ENCODE data around the gene COP1. TPM values are rescaled to one million over a fixed set of nuclear protein-coding genes. Genes with fewer than 3 reads are reported as not detected.
"Not testable (repeated sequence)": the region's sequence is repeated elsewhere in the genome, so short reads cannot be mapped to it uniquely, and the experiment has no call there.

The COP1 gene
- total RNA-seq, 4 donors from 2014 or later: 84.6 to 125 (median 106) TPM

DNA sequence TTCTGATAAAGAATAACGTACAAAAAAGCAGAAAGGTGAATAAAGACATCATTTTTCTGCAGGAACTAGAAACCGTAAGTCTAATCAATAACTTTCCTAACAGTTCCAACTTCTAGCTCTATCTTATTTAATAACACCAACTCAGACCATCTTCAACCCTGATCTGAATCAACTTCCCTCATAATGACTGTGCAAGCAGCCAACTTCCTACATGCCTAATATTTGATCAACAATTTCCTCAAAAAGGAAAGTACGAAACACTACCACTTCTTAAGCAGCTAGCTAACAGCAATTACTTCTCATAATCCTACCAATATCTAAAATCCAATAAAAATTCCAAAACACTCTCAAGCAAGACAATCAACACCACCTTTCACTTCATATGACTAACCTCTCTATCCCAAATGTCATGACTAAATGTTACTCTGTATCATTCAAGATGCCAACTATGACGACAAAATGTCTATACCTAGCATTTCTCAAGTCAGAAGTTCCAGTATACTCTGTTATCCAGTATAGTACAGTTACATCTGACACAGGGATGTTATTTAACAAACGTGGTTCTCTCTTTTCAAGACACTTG, 1.7 kb downstream of the COP1 start:
- Histone ChIP-seq H3K27me3 (no peaks in the 10 kb centered on the region), H3K36me3 (no peaks in the 10 kb centered on the region), H3K4me3 (peak overlapping the region; percentile 53 to 97 (median 88)), H3K9me3 (no peaks in the 10 kb centered on the region), H3K4me1 (peaks cover 0 to 36% (median 9%) of the 10 kb centered on the region in 4 donors), H3K27ac (peak overlapping the region; percentile 22 to 98 (median 93))
- no peak for DNase-seq
- TF ChIP-seq, protein P1, sequence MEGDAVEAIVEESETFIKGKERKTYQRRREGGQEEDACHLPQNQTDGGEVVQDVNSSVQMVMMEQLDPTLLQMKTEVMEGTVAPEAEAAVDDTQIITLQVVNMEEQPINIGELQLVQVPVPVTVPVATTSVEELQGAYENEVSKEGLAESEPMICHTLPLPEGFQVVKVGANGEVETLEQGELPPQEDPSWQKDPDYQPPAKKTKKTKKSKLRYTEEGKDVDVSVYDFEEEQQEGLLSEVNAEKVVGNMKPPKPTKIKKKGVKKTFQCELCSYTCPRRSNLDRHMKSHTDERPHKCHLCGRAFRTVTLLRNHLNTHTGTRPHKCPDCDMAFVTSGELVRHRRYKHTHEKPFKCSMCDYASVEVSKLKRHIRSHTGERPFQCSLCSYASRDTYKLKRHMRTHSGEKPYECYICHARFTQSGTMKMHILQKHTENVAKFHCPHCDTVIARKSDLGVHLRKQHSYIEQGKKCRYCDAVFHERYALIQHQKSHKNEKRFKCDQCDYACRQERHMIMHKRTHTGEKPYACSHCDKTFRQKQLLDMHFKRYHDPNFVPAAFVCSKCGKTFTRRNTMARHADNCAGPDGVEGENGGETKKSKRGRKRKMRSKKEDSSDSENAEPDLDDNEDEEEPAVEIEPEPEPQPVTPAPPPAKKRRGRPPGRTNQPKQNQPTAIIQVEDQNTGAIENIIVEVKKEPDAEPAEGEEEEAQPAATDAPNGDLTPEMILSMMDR (IDR thresholded peaks at IDR 0.05): no peak
- TF ChIP-seq POLR2A (IDR thresholded peaks at IDR 0.05): no peak

DNA sequence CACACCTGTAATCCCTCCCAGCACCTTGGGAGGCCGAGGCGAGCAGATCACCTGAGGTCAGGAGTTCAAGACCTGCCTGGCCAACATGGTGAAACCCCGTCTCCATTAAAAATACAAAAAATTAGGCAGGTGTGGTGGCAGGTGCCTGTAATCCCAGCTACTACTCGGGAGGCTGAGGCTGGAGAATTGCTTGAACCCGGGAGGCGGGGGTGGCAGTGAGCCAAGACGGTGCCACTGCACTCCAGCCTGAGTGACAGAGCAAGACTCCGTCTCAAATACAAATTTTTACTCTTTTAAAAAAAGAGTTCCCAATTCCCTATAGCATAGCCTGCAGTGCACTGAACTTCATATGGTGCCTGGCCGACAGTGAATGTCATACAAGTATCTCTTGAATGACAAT, 2.4 kb downstream of the COP1 start:
- not testable (repeated sequence) for DNase-seq, H3K9me3 ChIP-seq, H3K27me3 ChIP-seq, H3K27ac ChIP-seq, H3K36me3 ChIP-seq
- Histone ChIP-seq H3K4me1 (peaks cover 0 to 36% (median 9%) of the 10 kb centered on the region in 4 donors), H3K4me3 (peak overlapping the region in 2 of 4 donors; percentile 91 to 97)

DNA sequence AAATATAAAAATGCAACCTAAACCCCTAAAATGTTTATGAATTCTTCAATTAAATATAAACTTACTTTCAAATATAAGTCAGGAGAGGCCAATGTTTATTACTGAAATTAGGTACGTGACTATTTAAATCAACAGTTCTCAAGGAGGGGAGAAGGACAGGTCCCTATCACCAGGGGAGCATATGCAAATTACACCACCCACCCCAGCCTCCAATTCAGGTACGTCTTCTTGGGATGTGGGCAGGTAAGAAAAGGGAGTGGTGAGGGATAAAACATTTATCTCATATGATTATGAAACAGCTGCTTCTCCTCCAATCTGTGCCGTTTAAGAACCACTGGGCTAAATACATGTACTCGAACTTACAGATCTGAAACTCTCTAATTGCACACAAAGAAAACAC, 3.4 kb downstream of the COP1 start:
- H3K36me3 ChIP-seq: no peaks in the 10 kb centered on the region
- H3K27me3 ChIP-seq: no peaks in the 10 kb centered on the region
- no peak for DNase-seq
- no peak for TF ChIP-seq POLR2A (IDR thresholded peaks at IDR 0.05)
- TF ChIP-seq, protein P1 (IDR thresholded peaks at IDR 0.05): no peak
- peaks cover 0 to 36% (median 9%) of the 10 kb centered on the region in 4 donors for H3K4me1 ChIP-seq
- H3K9me3 ChIP-seq: no peaks in the 10 kb centered on the region
- H3K4me3 ChIP-seq: no peak overlapping the region
- no peak overlapping the region for H3K27ac ChIP-seq

DNA sequence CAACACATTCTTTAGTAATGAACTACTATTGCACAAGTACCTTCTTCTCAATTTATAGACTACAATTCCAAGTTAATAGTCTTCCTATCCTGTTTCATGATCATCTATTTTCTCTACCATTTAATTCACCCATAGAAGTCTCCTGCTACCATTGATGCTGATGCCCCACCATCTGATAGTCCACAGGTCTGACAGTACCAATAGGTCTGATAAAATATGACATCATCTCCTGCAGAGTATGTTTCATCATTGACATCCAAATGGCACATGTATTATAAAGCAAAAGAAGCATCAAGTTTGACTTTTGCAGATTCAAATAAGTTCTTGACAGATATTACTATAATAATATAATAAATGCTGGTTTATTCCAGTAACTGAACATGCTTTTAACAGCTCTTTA, 5.5 kb downstream of the COP1 start:
- Histone ChIP-seq H3K36me3 (no peaks in the 10 kb centered on the region), H3K9me3 (no peaks in the 10 kb centered on the region), H3K4me3 (no peak overlapping the region), H3K4me1 (peaks cover 0 to 32% (median 9%) of the 10 kb centered on the region in 4 donors), H3K27ac (no peak overlapping the region), H3K27me3 (no peaks in the 10 kb centered on the region)
- no peak for DNase-seq
- no peak for TF ChIP-seq POLR2A (IDR thresholded peaks at IDR 0.05)
- TF ChIP-seq, protein P1 (IDR thresholded peaks at IDR 0.05): no peak

DNA sequence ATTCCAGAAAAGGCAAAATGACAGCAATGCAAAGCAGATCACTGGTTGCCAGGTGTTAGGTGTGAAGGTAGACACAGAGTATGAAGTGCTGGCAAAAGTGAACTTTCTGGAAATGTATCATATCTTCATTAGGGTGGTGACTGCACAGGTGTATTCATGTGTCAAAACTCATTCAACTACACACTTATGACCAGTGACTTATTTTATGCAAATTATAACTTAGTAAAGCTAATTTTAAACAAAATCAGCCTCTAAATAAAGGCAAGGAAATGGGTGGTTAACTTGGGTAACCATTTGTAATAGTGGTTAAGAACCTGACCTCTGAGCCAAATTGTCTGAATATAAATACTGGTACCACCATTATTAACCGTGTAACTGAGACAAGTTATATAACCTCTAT, 7.4 kb downstream of the COP1 start:
- H3K4me1 ChIP-seq: peaks cover 0 to 21% (median 6%) of the 10 kb centered on the region in 4 donors
- H3K27me3 ChIP-seq: no peaks in the 10 kb centered on the region
- TF ChIP-seq POLR2A (IDR thresholded peaks at IDR 0.05): no peak
- TF ChIP-seq, protein P1 (IDR thresholded peaks at IDR 0.05): no peak
- H3K27ac ChIP-seq: no peak overlapping the region
- DNase-seq: no peak
- H3K36me3 ChIP-seq: no peaks in the 10 kb centered on the region
- H3K4me3 ChIP-seq: no peak overlapping the region
- H3K9me3 ChIP-seq: no peaks in the 10 kb centered on the region

DNA sequence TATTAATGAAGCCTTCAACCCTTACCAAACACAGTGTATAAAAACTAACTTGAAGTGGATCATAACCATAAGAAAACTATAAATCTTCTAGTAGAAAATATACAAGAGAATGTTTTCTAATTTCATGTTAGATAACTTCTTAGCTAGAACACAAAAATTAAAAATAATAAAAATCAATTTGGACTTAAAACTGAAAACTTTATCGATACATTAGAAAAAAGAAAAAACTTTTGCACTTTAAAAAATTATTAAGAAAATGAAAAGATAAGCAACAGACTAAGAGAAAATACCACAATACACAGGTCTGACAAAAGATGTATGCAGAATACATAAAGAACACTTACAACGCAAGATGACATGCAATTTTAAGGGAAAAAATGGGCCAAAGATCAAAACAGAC, 8.7 kb downstream of the COP1 start:
- no peak for TF ChIP-seq POLR2A (IDR thresholded peaks at IDR 0.05)
- TF ChIP-seq, protein P1 (IDR thresholded peaks at IDR 0.05): no peak
- DNase-seq: no peak
- Histone ChIP-seq H3K4me1 (peaks cover 0 to 9% (median 0%) of the 10 kb centered on the region in 4 donors), H3K27me3 (no peaks in the 10 kb centered on the region), H3K9me3 (no peaks in the 10 kb centered on the region), H3K27ac (no peak overlapping the region), H3K36me3 (no peaks in the 10 kb centered on the region), H3K4me3 (no peak overlapping the region)
